CD4-positive, alpha-beta T cell (primary cell): ENCODE measurements around the gene PITPNC1. TPM values are rescaled to one million over a fixed set of nuclear protein-coding genes. Genes with fewer than 3 reads are reported as not detected.

Experiments
- ATAC-seq: fragments of 200-7000 bp; cut with Tn5 transposase; one replicate; pipeline ENCODE4 v1.10.0; 2022; ENCODE audit warnings: mild to moderate bottlenecking; ENCODE audit not compliant: poor library complexity
- CTCF ChIA-PET: fragments of 350-600 bp; sonication (Branson Sonifier 250); formaldehyde crosslinking; loops from one replicate; lab custom pipeline; 2021; ENCODE audit warnings: antibody characterized with exemption, inconsistent platforms; lab: Charles Lee
- POLR2A ChIA-PET: fragments of 350-600 bp; sonication (Branson Sonifier 250); formaldehyde crosslinking; loops from one replicate; lab custom pipeline; 2021; ENCODE audit warnings: antibody characterized with exemption, inconsistent platforms; lab: Charles Lee
- DNase-seq, 14 experiments: peaks; one replicate each; pipeline ENCODE4 v3.0.0-alpha.2; 2013 to 2020; ENCODE audit warnings: mixed read lengths in 2 of 14
- H3K27ac ChIP-seq, 2 donors: one replicate each; pipeline versions ENCODE4 v1.5.1 to v1.7.0; 2013; ENCODE audit warnings: low read length in 2 of 2, low read depth in 1 of 2, mild to moderate bottlenecking in 1 of 2
- H3K27me3 ChIP-seq, 2 experiments: 1 replicate in 1 of 2; 2 replicates in 1 of 2; pipeline versions ENCODE4 v1.6.1 to v1.7.0; 2013; ENCODE audit warnings: low read length in 2 of 2, control low read depth in 1 of 2, mild to moderate bottlenecking in 1 of 2, moderate library complexity in 1 of 2; ENCODE audit not compliant: insufficient read depth in 2 of 2, control insufficient read depth in 1 of 2
- H3K36me3 ChIP-seq: one replicate; pipeline ENCODE4 v1.6.1; 2013; ENCODE audit warnings: low read length, control low read depth; ENCODE audit not compliant: insufficient read depth
- H3K4me1 ChIP-seq: one replicate; pipeline ENCODE4 v1.6.1; 2013; ENCODE audit warnings: low read length, control low read depth; ENCODE audit not compliant: insufficient read depth
- H3K4me3 ChIP-seq: one replicate; pipeline ENCODE4 v1.5.1; 2013; ENCODE audit warnings: mild to moderate bottlenecking, low read length, moderate library complexity
- H3K9me3 ChIP-seq, 2 experiments: 1 replicate in 1 of 2; 2 replicates in 1 of 2; pipeline versions ENCODE4 v1.6.1 to v1.7.0; 2013; ENCODE audit warnings: low read length in 2 of 2, mild to moderate bottlenecking in 2 of 2, control low read depth in 1 of 2, moderate library complexity in 1 of 2; ENCODE audit not compliant: control insufficient read depth in 1 of 2, insufficient read depth in 1 of 2
- H3K27ac Mint-ChIP-seq: one replicate; pipeline ENCODE4 v1.8.0; 2020; ENCODE audit warnings: mixed read lengths
- H3K27me3 Mint-ChIP-seq: one replicate; pipeline ENCODE4 v1.8.0; 2021; ENCODE audit warnings: mixed read lengths
- H3K36me3 Mint-ChIP-seq: one replicate; pipeline ENCODE4 v1.8.0; 2021; ENCODE audit warnings: low read depth, mixed read lengths
- H3K4me1 Mint-ChIP-seq: one replicate; pipeline ENCODE4 v1.8.0; 2021; ENCODE audit warnings: low read depth, mixed read lengths
- H3K4me3 Mint-ChIP-seq: one replicate; pipeline ENCODE4 v1.8.0; 2020; ENCODE audit warnings: mild to moderate bottlenecking, mixed read lengths
- H3K9me3 Mint-ChIP-seq: one replicate; pipeline ENCODE4 v1.8.0; 2020; ENCODE audit warnings: mixed read lengths
- CTCF ChIP-seq: fragments of 200-600 bp; IDR thresholded peaks from one replicate; pipeline ENCODE4 v1.8.0; 2022; ENCODE audit warnings: antibody characterized with exemption, mild to moderate bottlenecking
- intact Hi-C, 2 experiments: fragments of 100-400 bp; cut with DNase I in 1 of 2; cut with micrococcal nuclease in 1 of 2; formaldehyde crosslinking; loops; one replicate each; pipeline versions ENCODE4 v1.15.1 to v1.9.0; 2023 to 2025; cut with DNase I, micrococcal nuclease
- total RNA-seq, 174 experiments: library from RNA in 2 of 174; stranded (reverse) in 2 of 174; gene quantifications; one replicate each; pipeline ENCODE4 v1.2.3 and lab custom pipeline; 2021 to 2026

PITPNC1 gene
- total RNA-seq, 2 experiments from 2014 or later: 80.2 to 83.4 TPM

GRCh38 chr17:67488768-67489167 is 111.7 kb downstream of the PITPNC1 start:
- Histone ChIP-seq H3K9me3 (no peaks in the 10 kb centered on the region), H3K4me3 (no peak overlapping the region), H3K27me3 (no peaks in the 10 kb centered on the region), H3K27ac (no peak overlapping the region), H3K36me3 (peaks cover 8% of the 10 kb centered on the region), H3K4me1 (peaks cover 38% of the 10 kb centered on the region)
- CTCF ChIA-PET: no interaction called here
- H3K4me3 Mint-ChIP-seq: no peak overlapping the region
- POLR2A ChIA-PET: no interaction called here
- peak overlapping the region; percentile 63 for H3K27ac Mint-ChIP-seq
- no peaks in the 10 kb centered on the region for H3K9me3 Mint-ChIP-seq
- peaks cover 83% of the 10 kb centered on the region for H3K4me1 Mint-ChIP-seq
- H3K27me3 Mint-ChIP-seq: no peaks in the 10 kb centered on the region
- ATAC-seq (no peak), DNase-seq (no peak)
- TF ChIP-seq CTCF: no peak
- peaks cover 14% of the 10 kb centered on the region for H3K36me3 Mint-ChIP-seq
- intact Hi-C loops: no loop called here

- Histone ChIP-seq H3K9me3 (no peaks in the 10 kb centered on the region), H3K27me3 (no peaks in the 10 kb centered on the region), H3K27ac (no peak overlapping the region), H3K4me1 (peaks cover 39% of the 10 kb centered on the region), H3K36me3 (peaks cover 8% of the 10 kb centered on the region), H3K4me3 (no peak overlapping the region)
- no peak for ATAC-seq
- intact Hi-C loops: no loop called here
- H3K4me1 Mint-ChIP-seq: peaks cover 84% of the 10 kb centered on the region
- H3K27ac Mint-ChIP-seq: peak overlapping the region; percentile 51
- no peak for DNase-seq
- POLR2A ChIA-PET: no interaction called here
- no peak for TF ChIP-seq CTCF
- H3K4me3 Mint-ChIP-seq: no peak overlapping the region
- H3K27me3 Mint-ChIP-seq: no peaks in the 10 kb centered on the region
- CTCF ChIA-PET: interaction anchor here (0.7 kb wide), 1 partner anchor 120 kb away, joined by 4 read pairs; no protein-coding TSS in a partner anchor
- H3K9me3 Mint-ChIP-seq: no peaks in the 10 kb centered on the region
- peaks cover 14% of the 10 kb centered on the region for H3K36me3 Mint-ChIP-seq
These were observed 112.2 kb downstream of the PITPNC1 start for GRCh38 chr17:67489273-67489672.

- ChIA-PET CTCF (interaction anchor here (0.7 to 2.1 kb wide), 5 partner anchors 15 to 1953 kb away, joined by 3 to 9 read pairs (median 3); no protein-coding TSS in a partner anchor), POLR2A (no interaction called here)
- Histone ChIP-seq H3K36me3 (peaks cover 8% of the 10 kb centered on the region), H3K9me3 (no peaks in the 10 kb centered on the region), H3K4me3 (no peak overlapping the region), H3K27ac (no peak overlapping the region), H3K4me1 (peaks cover 36% of the 10 kb centered on the region), H3K27me3 (no peaks in the 10 kb centered on the region)
- H3K27me3 Mint-ChIP-seq: no peaks in the 10 kb centered on the region
- intact Hi-C loops: loop anchor here in 1 of 2 experiments (5.0 kb wide), 1 partner anchor 197 kb away; no protein-coding TSS in a partner anchor
- no peak for ATAC-seq
- H3K9me3 Mint-ChIP-seq: no peaks in the 10 kb centered on the region
- DNase-seq: no peak
- H3K36me3 Mint-ChIP-seq: peaks cover 17% of the 10 kb centered on the region
- H3K27ac Mint-ChIP-seq: peak overlapping the region; percentile 49
- no peak overlapping the region for H3K4me3 Mint-ChIP-seq
- no peak for TF ChIP-seq CTCF
- peaks cover 79% of the 10 kb centered on the region for H3K4me1 Mint-ChIP-seq
These were observed 113.4 kb downstream of the PITPNC1 start for GRCh38 chr17:67490471-67490870.
